ENCODE data around the gene ATG4D.

The ATG4D gene

DNA sequence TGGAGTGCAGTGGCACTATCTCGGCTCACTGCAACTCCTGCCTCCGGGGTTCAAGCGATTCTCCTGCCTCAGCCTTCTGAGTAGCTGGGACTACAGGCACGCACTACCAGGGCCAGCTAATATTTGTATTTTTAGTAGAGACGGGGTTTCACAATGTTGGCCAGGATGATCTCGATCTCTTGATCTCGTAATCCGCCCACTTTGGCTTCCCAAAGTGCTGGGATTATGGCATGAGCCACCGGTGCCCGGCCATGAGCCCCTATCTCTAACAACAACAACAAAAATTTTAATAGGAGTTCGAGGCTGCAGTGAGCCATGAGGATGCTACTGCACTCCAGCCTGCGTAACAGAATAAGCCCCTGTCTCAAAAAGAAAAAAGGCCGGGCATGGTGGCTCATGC lies 38.4 kb downstream of the ATG4D start:
- DNase-seq: no peak

- DNase-seq: no peak
Observed at GRCh38 chr19:10583036-10583776, 39.5 kb downstream of the ATG4D start.

GRCh38 chr19:10586396-10586795 lies 42.7 kb downstream of the ATG4D start:
- DNase-seq: no peak

DNA sequence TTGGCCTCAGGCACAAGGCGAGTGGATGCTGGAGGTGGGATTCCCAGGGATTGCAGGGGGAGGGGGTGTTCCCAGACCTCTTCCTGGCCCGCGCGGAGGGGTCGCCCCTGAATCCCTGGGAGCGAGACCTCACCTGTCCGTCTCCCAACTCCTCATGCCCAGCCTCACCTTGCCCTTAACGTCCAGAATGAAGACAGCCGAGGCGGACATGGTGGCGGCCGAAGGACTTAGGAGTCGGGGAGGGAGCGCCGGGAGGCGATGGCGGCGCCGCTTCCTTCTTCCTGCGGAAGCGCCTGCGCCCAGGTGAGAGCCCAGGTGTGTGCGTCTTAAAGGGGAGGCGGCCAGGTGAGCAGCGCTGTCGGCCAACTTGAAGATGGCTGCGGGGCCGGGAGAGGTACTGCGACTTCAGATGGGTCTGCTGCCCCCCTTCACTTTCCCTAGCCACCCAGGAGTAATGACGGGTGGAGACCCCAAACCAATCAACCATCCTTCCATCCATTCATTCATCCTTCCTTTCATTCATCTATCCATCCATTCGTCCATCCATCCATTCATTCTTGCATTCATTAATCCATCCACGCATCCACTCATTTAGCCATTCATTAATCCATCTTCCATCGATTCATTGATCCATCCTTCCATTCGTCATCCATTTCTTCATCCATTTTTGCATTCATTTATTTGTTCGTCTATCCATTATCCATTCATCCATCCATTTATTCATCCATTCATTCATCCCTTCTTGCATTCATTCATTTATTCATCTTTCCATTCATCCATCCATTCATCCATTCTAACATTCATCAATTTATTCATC lies 43.5 kb downstream of the ATG4D start, which contains the start of gene AP1M2:
Gene AP1M2, minus strand, starts transcription at position 291 of the 817 bp plus-strand sequence. Its CDS starts 81 bp downstream, at position 210.
- no peak for DNase-seq

- DNase-seq: no peak
Observed at GRCh38 chr19:10587839-10588150, 44.1 kb downstream of the ATG4D start.

DNA sequence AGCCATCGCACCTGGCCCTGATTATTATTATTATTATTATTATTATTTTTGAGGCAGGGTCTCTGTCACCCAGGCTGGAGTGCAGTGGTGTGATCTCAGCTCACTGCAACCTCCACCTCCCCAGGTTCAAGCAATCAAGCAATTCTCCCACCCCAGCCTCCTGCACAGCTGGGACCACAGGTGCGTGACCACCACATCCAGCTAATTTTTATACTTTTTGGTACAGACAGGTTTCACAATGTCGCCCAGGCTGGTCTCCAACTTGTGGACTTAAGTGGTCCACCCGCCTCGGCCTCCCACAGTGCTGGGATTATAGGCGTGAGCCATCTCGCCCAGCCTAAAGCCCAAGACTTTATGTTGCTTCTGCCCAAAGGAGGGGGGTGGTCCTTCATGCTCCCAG lies 49.4 kb downstream of the ATG4D start:
- DNase-seq: no peak

- peak; percentile 56 for DNase-seq
Observed at GRCh38 chr19:10593820-10594637, 50.3 kb downstream of the ATG4D start.

DNA sequence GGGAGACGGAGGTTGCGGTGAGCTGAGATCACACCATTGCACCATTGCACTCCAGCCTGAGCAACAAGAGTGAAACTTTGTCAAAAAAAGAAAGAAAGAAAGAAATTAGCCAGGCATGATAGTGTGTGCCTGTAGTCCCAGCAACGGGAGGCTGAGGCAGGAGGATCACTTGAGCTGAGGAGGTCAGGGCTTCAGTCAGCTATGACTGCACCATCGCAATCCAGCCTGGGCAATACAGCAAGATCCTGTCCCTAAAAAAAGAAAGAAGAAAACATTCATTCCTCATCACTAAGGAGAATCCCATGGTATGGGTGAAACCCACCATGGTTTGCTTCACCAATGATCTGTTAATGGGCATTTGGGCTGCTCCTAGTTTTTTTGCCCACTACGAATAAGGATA lies 56.4 kb downstream of the ATG4D start:
- DNase-seq: no peak

- DNase-seq: no peak
Observed at GRCh38 chr19:10601999-10602329, 58.3 kb downstream of the ATG4D start.

GRCh38 chr19:10602330-10603083 lies 58.8 kb downstream of the ATG4D start:
- peak; percentile 91 for DNase-seq

All from femur (tissue), 1 donor.